Sigmoid colon (tissue), 4 donors: ENCODE results near the gene DYNC1LI1.

Experiments
- CTCF ChIP-seq, 4 experiments: fragments of 450-650 bp in 3 of 4; fragments of 200-600 bp in 1 of 4; IDR thresholded peaks; one replicate each; pipeline ENCODE4 v1.5.1; 2016 to 2019; ENCODE audit warnings: antibody characterized with exemption in 4 of 4, mild to moderate bottlenecking in 3 of 4, moderate library complexity in 2 of 4
- POLR2A ChIP-seq, 2 donors: fragments of 450-650 bp; IDR thresholded peaks; one replicate each; pipeline ENCODE4 v1.6.1; 2016; ENCODE audit warnings: antibody characterized with exemption in 2 of 2, mild to moderate bottlenecking in 2 of 2, moderate library complexity in 2 of 2
- POLR2AphosphoS5 ChIP-seq, 4 donors: sonication (generic); formaldehyde crosslinking; IDR thresholded peaks; one replicate each; pipeline ENCODE4 v1.6.1; 2017; ENCODE audit warnings: antibody characterized with exemption in 4 of 4

- TF ChIP-seq CTCF (IDR thresholded peaks at IDR 0.05) (no peak), POLR2A (IDR thresholded peaks at IDR 0.05) (no peak), POLR2AphosphoS5 (IDR thresholded peaks at IDR 0.05) (no peak)
Measured at GRCh38 chr3:32616267-32616962, 45.8 kb upstream of the DYNC1LI1 start.
